GM23338 (cell line): Measurements from ENCODE around the gene PCDHA10.

Source experiments
- CTCF ChIP-seq, 2 experiments: fragments of 200-600 bp in 1 of 2; sonication (generic) in 1 of 2; conservative IDR thresholded peaks; 2 replicates each; pipeline versions ENCODE4 v1.5.1 to v1.6.1; 2016 to 2017; ENCODE audit warnings: antibody characterized with exemption in 2 of 2, low read depth in 2 of 2, mild to moderate bottlenecking in 2 of 2, moderate library complexity in 1 of 2
- ETS1 ChIP-seq: IDR thresholded peaks from 2 replicates; pipeline ENCODE4 v1.6.1; 2016; ENCODE audit warnings: antibody characterized with exemption
- EZH2 ChIP-seq: fragments of 200-600 bp; sonication (generic); IDR thresholded peaks from one replicate; pipeline ENCODE4 v1.8.0; 2017; ENCODE audit warnings: antibody characterized with exemption, mild to moderate bottlenecking, low read depth; ENCODE audit not compliant: unreplicated experiment
- EZH2phosphoT487 ChIP-seq: fragments of 200-600 bp; sonication (generic); IDR thresholded peaks from one replicate; pipeline ENCODE4 v1.8.1; 2018; ENCODE audit warnings: antibody characterized with exemption; ENCODE audit not compliant: unreplicated experiment
- JUNB ChIP-seq: IDR thresholded peaks from one replicate; pipeline ENCODE4 v1.6.1; 2016; ENCODE audit warnings: antibody characterized with exemption; ENCODE audit not compliant: unreplicated experiment
- NANOG ChIP-seq: IDR thresholded peaks from 2 replicates; pipeline ENCODE4 v1.6.1; 2016; ENCODE audit warnings: antibody characterized with exemption, borderline replicate concordance
- POLR2AphosphoS5 ChIP-seq: IDR thresholded peaks from 2 replicates; pipeline ENCODE4 v1.6.1; 2016; ENCODE audit warnings: antibody characterized with exemption, low read depth
- REST ChIP-seq: IDR thresholded peaks from one replicate; pipeline ENCODE4 v1.6.1; 2018; ENCODE audit warnings: antibody characterized with exemption; ENCODE audit not compliant: unreplicated experiment
- STAT1 ChIP-seq: IDR thresholded peaks from one replicate; pipeline ENCODE4 v1.6.1; 2016; ENCODE audit warnings: antibody characterized with exemption; ENCODE audit not compliant: unreplicated experiment
- ZNF331 ChIP-seq: fragments of 250-450 bp; sonication (Bioruptor Pico); IDR thresholded peaks from 2 replicates; pipeline ENCODE4 v1.5.0; 2020; ENCODE audit warnings: low read depth, mild to moderate bottlenecking, moderate library complexity
- ZNF462 ChIP-seq: fragments of 250-450 bp; sonication (Bioruptor Pico); IDR thresholded peaks from 2 replicates; pipeline ENCODE4 v1.5.0; 2020; ENCODE audit warnings: mild to moderate bottlenecking, moderate library complexity

GRCh38 chr5:140821375-140822280 lies 34.1 kb upstream of the PCDHA10 start, which contains the start of gene PCDHA5:
- TF ChIP-seq CTCF (conservative IDR thresholded peaks at IDR 0.05; ENCODE audit: low read depth in 2 of 2) (peak; percentile 50 to 57), EZH2 (no peak), POLR2AphosphoS5 (no peak), STAT1 (no peak), ETS1 (no peak), REST (no peak), JUNB (no peak), ZNF462 (CRISPR knock-in tag) (no peak), ZNF331 (CRISPR knock-in tag) (no peak), EZH2phosphoT487 (no peak), NANOG (no peak)
